ENCODE data around the gene FTCD.

The FTCD gene

GRCh38 chr21:46091118-46091517 is 64.3 kb downstream of the FTCD start:
- Histone ChIP-seq H3K27ac (ENCODE audit: low read depth, low read length) (peak overlapping the region; percentile 72), H3K27me3 (ENCODE audit: control insufficient read depth in 5 of 5, insufficient read depth in 4 of 5, low read length in 5 of 5) (no peaks in the 10 kb centered on the region), H3K4me3 (ENCODE audit: low read depth in 1 of 5, low read length in 5 of 5) (no peak overlapping the region), H3K9me3 (ENCODE audit: control insufficient read depth in 5 of 5, low read length in 5 of 5) (peaks cover 0 to 5% (median 3%) of the 10 kb centered on the region in 5 donors), H3K9ac (ENCODE audit: low read length in 5 of 5) (no peak overlapping the region), H3K36me3 (ENCODE audit: control insufficient read depth in 5 of 5, insufficient read depth in 5 of 5, low read length in 5 of 5) (no peaks in the 10 kb centered on the region), H3K4me1 (ENCODE audit: control insufficient read depth in 5 of 5, insufficient read depth in 5 of 5, low read length in 5 of 5) (peaks cover 4 to 29% (median 17%) of the 10 kb centered on the region in 5 donors)

- Histone ChIP-seq H3K4me3 (ENCODE audit: low read depth in 1 of 5, low read length in 5 of 5) (no peak overlapping the region), H3K27me3 (ENCODE audit: control insufficient read depth in 5 of 5, insufficient read depth in 4 of 5, low read length in 5 of 5) (peaks cover 0 to under 1% (median 0%) of the 10 kb centered on the region in 5 donors), H3K9me3 (ENCODE audit: control insufficient read depth in 5 of 5, low read length in 5 of 5) (peaks cover 0 to 5% (median 3%) of the 10 kb centered on the region in 5 donors), H3K4me1 (ENCODE audit: control insufficient read depth in 5 of 5, insufficient read depth in 5 of 5, low read length in 5 of 5) (peaks cover 4 to 19% (median 14%) of the 10 kb centered on the region in 5 donors), H3K36me3 (ENCODE audit: control insufficient read depth in 5 of 5, insufficient read depth in 5 of 5, low read length in 5 of 5) (no peaks in the 10 kb centered on the region), H3K9ac (ENCODE audit: low read length in 5 of 5) (no peak overlapping the region), H3K27ac (ENCODE audit: low read depth, low read length) (no peak overlapping the region)
Measured at GRCh38 chr21:46089285-46089684, 66.1 kb downstream of the FTCD start.

- Histone ChIP-seq H3K27ac (ENCODE audit: low read depth, low read length) (no peak overlapping the region), H3K4me3 (ENCODE audit: low read depth in 1 of 5, low read length in 5 of 5) (no peak overlapping the region), H3K9ac (ENCODE audit: low read length in 5 of 5) (no peak overlapping the region), H3K27me3 (ENCODE audit: control insufficient read depth in 5 of 5, insufficient read depth in 4 of 5, low read length in 5 of 5) (peaks cover 0 to 10% (median 3%) of the 10 kb centered on the region in 5 donors), H3K36me3 (ENCODE audit: control insufficient read depth in 5 of 5, insufficient read depth in 5 of 5, low read length in 5 of 5) (no peaks in the 10 kb centered on the region), H3K9me3 (ENCODE audit: control insufficient read depth in 5 of 5, low read length in 5 of 5) (peaks cover 0 to 5% (median 3%) of the 10 kb centered on the region in 5 donors), H3K4me1 (ENCODE audit: control insufficient read depth in 5 of 5, insufficient read depth in 5 of 5, low read length in 5 of 5) (peaks cover 4 to 23% (median 18%) of the 10 kb centered on the region in 5 donors)
Measured at GRCh38 chr21:46088189-46088588, 67.2 kb downstream of the FTCD start.

GRCh38 chr21:46087641-46088040 is 67.7 kb downstream of the FTCD start:
- H3K36me3 ChIP-seq (ENCODE audit: control insufficient read depth in 5 of 5, insufficient read depth in 5 of 5, low read length in 5 of 5) = no peaks in the 10 kb centered on the region
- no peak overlapping the region for H3K9ac ChIP-seq (ENCODE audit: low read length in 5 of 5)
- H3K27ac ChIP-seq (ENCODE audit: low read depth, low read length) = no peak overlapping the region
- peaks cover 0 to 5% (median 3%) of the 10 kb centered on the region in 5 donors for H3K9me3 ChIP-seq (ENCODE audit: control insufficient read depth in 5 of 5, low read length in 5 of 5)
- peaks cover 0 to 14% (median 4%) of the 10 kb centered on the region in 5 donors for H3K27me3 ChIP-seq (ENCODE audit: control insufficient read depth in 5 of 5, insufficient read depth in 4 of 5, low read length in 5 of 5)
- no peak overlapping the region for H3K4me3 ChIP-seq (ENCODE audit: low read depth in 1 of 5, low read length in 5 of 5)
- peaks cover 4 to 20% (median 16%) of the 10 kb centered on the region in 5 donors for H3K4me1 ChIP-seq (ENCODE audit: control insufficient read depth in 5 of 5, insufficient read depth in 5 of 5, low read length in 5 of 5)
